GM21576 (cell line): ENCODE measurements around the gene AVPR1B.
"Not testable (repeated sequence)": the region's sequence is repeated elsewhere in the genome, so short reads cannot be mapped to it uniquely, and the experiment has no call there.

ENCODE experiments used
- ATAC-seq: cut with Tn5 transposase; IDR thresholded peaks from one replicate; pipeline ENCODE4 v1.9.1; 2021; ENCODE audit warnings: mild to moderate bottlenecking, moderate library complexity; ENCODE audit not compliant: unreplicated experiment

The AVPR1B gene

GRCh38 chr1:206087091-206087490 lies 30.1 kb downstream of the AVPR1B start:
- no peak for ATAC-seq

- no peak for ATAC-seq
These were observed 33.4 kb downstream of the AVPR1B start for GRCh38 chr1:206083750-206084149.

GRCh38 chr1:206082831-206083695 lies 34.1 kb downstream of the AVPR1B start:
- ATAC-seq = no peak

- ATAC-seq = no peak
These were observed 35.3 kb downstream of the AVPR1B start for GRCh38 chr1:206081856-206082255.

GRCh38 chr1:206080026-206080820 lies 37.0 kb downstream of the AVPR1B start:
- no peak for ATAC-seq

- ATAC-seq = no peak
These were observed 38.1 kb downstream of the AVPR1B start for GRCh38 chr1:206079135-206079534.

GRCh38 chr1:206075786-206076755 lies 41.1 kb downstream of the AVPR1B start:
- no peak for ATAC-seq

GRCh38 chr1:206074839-206075238 lies 42.3 kb downstream of the AVPR1B start:
- ATAC-seq = no peak

GRCh38 chr1:206070627-206071304 lies 46.4 kb downstream of the AVPR1B start:
- ATAC-seq = no peak

- no peak for ATAC-seq
These were observed 48.9 kb downstream of the AVPR1B start for GRCh38 chr1:206068314-206068713.

- no peak for ATAC-seq
These were observed 49.5 kb downstream of the AVPR1B start for GRCh38 chr1:206067486-206068227.

GRCh38 chr1:206066479-206067171 lies 50.6 kb downstream of the AVPR1B start:
- ATAC-seq = peak; percentile 90

GRCh38 chr1:206065547-206066145 lies 51.5 kb downstream of the AVPR1B start:
- no peak for ATAC-seq

GRCh38 chr1:206064501-206064900 lies 52.7 kb downstream of the AVPR1B start:
- not testable (repeated sequence) for ATAC-seq

- not testable (repeated sequence) for ATAC-seq
These were observed 53.2 kb downstream of the AVPR1B start for GRCh38 chr1:206064001-206064400.

GRCh38 chr1:206062464-206062863 lies 54.7 kb downstream of the AVPR1B start:
- ATAC-seq = no peak

GRCh38 chr1:206060844-206061243 lies 56.3 kb downstream of the AVPR1B start:
- ATAC-seq = no peak
